Tibial nerve (tissue), 4 donors: ENCODE data around the gene PCDH12. TPM values are rescaled to one million over a fixed set of nuclear protein-coding genes. Genes with fewer than 3 reads are reported as not detected.

ENCODE experiments used
- DNase-seq, 2 donors: peaks; one replicate each; pipeline ENCODE4 v3.0.0-alpha.2; 2019; ENCODE audit warnings: low spot score in 2 of 2
- H3K27ac ChIP-seq, 4 donors: fragments of 200-600 bp; sonication (generic) in 3 of 4; one replicate each; pipeline ENCODE4 v1.5.1; 2017 to 2019; ENCODE audit warnings: mild to moderate bottlenecking in 1 of 4
- H3K27me3 ChIP-seq, 2 donors: fragments of 200-600 bp; sonication (generic) in 1 of 2; one replicate each; pipeline versions ENCODE4 v1.5.1 to v1.6.0; 2017 to 2019
- H3K36me3 ChIP-seq, 3 donors: fragments of 200-600 bp; sonication (generic); one replicate each; pipeline ENCODE4 v1.5.1; 2018 to 2019
- H3K4me1 ChIP-seq, 4 donors: fragments of 200-600 bp; sonication (generic) in 3 of 4; one replicate each; pipeline ENCODE4 v1.5.1; 2017 to 2019
- H3K4me3 ChIP-seq, 4 donors: fragments of 200-600 bp; sonication (generic) in 3 of 4; one replicate each; pipeline ENCODE4 v1.5.1; 2017 to 2019; ENCODE audit warnings: mild to moderate bottlenecking in 1 of 4, moderate library complexity in 1 of 4
- H3K9me3 ChIP-seq, 4 donors: fragments of 200-600 bp; sonication (generic) in 3 of 4; one replicate each; pipeline ENCODE4 v1.5.1; 2017 to 2019
- CTCF ChIP-seq, 5 experiments: fragments of 200-600 bp in 3 of 5; fragments of 450-650 bp in 2 of 5; sonication (generic) in 3 of 5; IDR thresholded peaks; one replicate each; pipeline ENCODE4 v1.5.1; 2016 to 2019; ENCODE audit warnings: antibody characterized with exemption in 5 of 5, mild to moderate bottlenecking in 3 of 5, moderate library complexity in 2 of 5
- EP300 ChIP-seq, 2 donors: sonication (generic); formaldehyde crosslinking; IDR thresholded peaks; one replicate each; pipeline ENCODE4 v1.6.1; 2017; ENCODE audit warnings: antibody characterized with exemption in 2 of 2, mild to moderate bottlenecking in 1 of 2
- POLR2A ChIP-seq, 2 donors: fragments of 450-650 bp; IDR thresholded peaks; one replicate each; pipeline ENCODE4 v1.6.1; 2017; ENCODE audit warnings: antibody characterized with exemption in 2 of 2, mild to moderate bottlenecking in 2 of 2, moderate library complexity in 2 of 2
- WGBS, 2 donors: methylation state at CpG; one replicate each; pipeline ENCODE4 v1.1.5; 2018; 5-methylcytosine and 5-hydroxymethylcytosine counted together
- total RNA-seq, 4 donors: library from RNA; depleted of rRNA; stranded (reverse); fragments of >200 nt; gene quantifications; one replicate each; pipeline ENCODE4 v1.1.0, GENCODE V29; 2016

Gene PCDH12
- total RNA-seq, 4 donors from 2014 or later, result 1.0 to 4.5 (median 2.6) TPM

GRCh38 chr5:141961466-141961865 is 3.5 kb upstream of the PCDH12 start:
- no peak for DNase-seq
- Histone ChIP-seq H3K36me3 (no peaks in the 10 kb centered on the region), H3K4me1 (peaks cover 0 to 34% (median 3%) of the 10 kb centered on the region in 4 donors), H3K4me3 (no peak overlapping the region), H3K9me3 (no peaks in the 10 kb centered on the region), H3K27me3 (no peaks in the 10 kb centered on the region), H3K27ac (peak overlapping the region in 1 of 4 donors; percentile 60)
- WGBS, 2 donors, result 81 to 88% methylated on average over 3 of the region's 3 CpGs
- TF ChIP-seq EP300 (IDR thresholded peaks at IDR 0.05), result no peak
- TF ChIP-seq CTCF (IDR thresholded peaks at IDR 0.05), result no peak
- TF ChIP-seq POLR2A (IDR thresholded peaks at IDR 0.05), result no peak

GRCh38 chr5:141960449-141961323 is 2.7 kb upstream of the PCDH12 start:
- Histone ChIP-seq H3K9me3 (no peaks in the 10 kb centered on the region), H3K36me3 (no peaks in the 10 kb centered on the region), H3K4me3 (no peak overlapping the region), H3K4me1 (peaks cover 0 to 34% (median 3%) of the 10 kb centered on the region in 4 donors), H3K27me3 (no peaks in the 10 kb centered on the region), H3K27ac (peak overlapping the region in 2 of 4 donors; percentile 46 to 60)
- peak; percentile 81 to 92 (median 87) for TF ChIP-seq CTCF (IDR thresholded peaks at IDR 0.05)
- no peak for TF ChIP-seq POLR2A (IDR thresholded peaks at IDR 0.05)
- TF ChIP-seq EP300 (IDR thresholded peaks at IDR 0.05), result peak in 1 of 2 donors; percentile 31
- 29 to 30% methylated on average over 14 of the region's 14 CpGs for WGBS, 2 donors
- DNase-seq, result peak; percentile 75 to 88

GRCh38 chr5:141960018-141960417 is 2.0 kb upstream of the PCDH12 start:
- Histone ChIP-seq H3K9me3 (no peaks in the 10 kb centered on the region), H3K27me3 (no peaks in the 10 kb centered on the region), H3K36me3 (peaks cover 0 to 3% (median 0%) of the 10 kb centered on the region in 3 donors), H3K27ac (no peak overlapping the region), H3K4me3 (no peak overlapping the region), H3K4me1 (peaks cover 0 to 34% (median 3%) of the 10 kb centered on the region in 4 donors)
- 52 to 59% methylated on average over 10 of the region's 10 CpGs for WGBS, 2 donors
- DNase-seq, result no peak
- TF ChIP-seq POLR2A (IDR thresholded peaks at IDR 0.05), result no peak

GRCh38 chr5:141958546-141959172 is 657 bp upstream of the PCDH12 start:
- Histone ChIP-seq H3K4me1 (peaks cover 0 to 39% (median 3%) of the 10 kb centered on the region in 4 donors), H3K9me3 (no peaks in the 10 kb centered on the region), H3K27ac (peak overlapping the region in 1 of 4 donors; percentile 33), H3K36me3 (peaks cover 0 to 7% (median 0%) of the 10 kb centered on the region in 3 donors), H3K4me3 (no peak overlapping the region), H3K27me3 (no peaks in the 10 kb centered on the region)
- no peak for DNase-seq
- TF ChIP-seq POLR2A (IDR thresholded peaks at IDR 0.05), result no peak
- no peak for TF ChIP-seq EP300 (IDR thresholded peaks at IDR 0.05)
- 51 to 55% methylated on average over 8 of the region's 8 CpGs for WGBS, 2 donors

GRCh38 chr5:141957367-141957996 is 520 bp downstream of the PCDH12 start:
- 60 to 62% methylated on average over 16 of the region's 16 CpGs for WGBS, 2 donors
- Histone ChIP-seq H3K4me1 (peaks cover 0 to 42% (median 3%) of the 10 kb centered on the region in 4 donors), H3K4me3 (peak overlapping the region in 1 of 4 donors; percentile 22), H3K36me3 (peaks cover 0 to 7% (median 0%) of the 10 kb centered on the region in 3 donors), H3K27me3 (no peaks in the 10 kb centered on the region), H3K27ac (peak overlapping the region in 1 of 4 donors; percentile 48), H3K9me3 (no peaks in the 10 kb centered on the region)
- TF ChIP-seq EP300 (IDR thresholded peaks at IDR 0.05) (no peak), POLR2A (IDR thresholded peaks at IDR 0.05) (no peak), CTCF (IDR thresholded peaks at IDR 0.05) (no peak)
- DNase-seq, result no peak
